Peyer's patch (tissue), 4 donors: ENCODE data around the gene GABARAP.

Source experiments
- POLR2A ChIP-seq, 2 donors: fragments of 450-650 bp; IDR thresholded peaks; one replicate each; pipeline ENCODE4 v1.5.1; 2017; ENCODE audit warnings: antibody characterized with exemption in 2 of 2, mild to moderate bottlenecking in 2 of 2, moderate library complexity in 2 of 2
- TF ChIP-seq, protein P1 (sequence below), 6 experiments: fragments of 450-650 bp in 4 of 6; fragments of 200-600 bp in 2 of 6; sonication (generic) in 1 of 6; IDR thresholded peaks; one replicate each; pipeline ENCODE4 v1.5.1; 2017 to 2019; ENCODE audit warnings: antibody characterized with exemption in 6 of 6, mild to moderate bottlenecking in 3 of 6, moderate library complexity in 1 of 6

DNA sequence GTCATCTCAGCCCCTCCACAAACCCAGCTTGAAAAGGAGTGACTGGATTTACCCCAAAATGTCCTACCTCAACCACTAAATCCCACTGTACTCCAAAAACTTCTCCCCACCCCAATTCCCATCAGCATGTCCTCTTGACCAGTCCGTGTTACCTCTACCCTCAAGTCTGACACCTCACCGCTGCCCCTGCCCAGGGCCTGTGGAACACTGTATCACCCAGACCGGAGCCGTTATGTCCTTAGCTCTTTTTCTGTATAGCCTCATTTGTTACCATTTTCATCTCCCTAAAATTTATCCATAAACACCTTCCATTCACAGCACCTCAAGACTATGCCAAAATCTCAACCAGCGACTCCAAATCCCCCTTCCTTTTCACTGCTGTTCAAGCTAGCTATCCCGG lies 5.4 kb downstream of the GABARAP start:
- TF ChIP-seq, protein P1, sequence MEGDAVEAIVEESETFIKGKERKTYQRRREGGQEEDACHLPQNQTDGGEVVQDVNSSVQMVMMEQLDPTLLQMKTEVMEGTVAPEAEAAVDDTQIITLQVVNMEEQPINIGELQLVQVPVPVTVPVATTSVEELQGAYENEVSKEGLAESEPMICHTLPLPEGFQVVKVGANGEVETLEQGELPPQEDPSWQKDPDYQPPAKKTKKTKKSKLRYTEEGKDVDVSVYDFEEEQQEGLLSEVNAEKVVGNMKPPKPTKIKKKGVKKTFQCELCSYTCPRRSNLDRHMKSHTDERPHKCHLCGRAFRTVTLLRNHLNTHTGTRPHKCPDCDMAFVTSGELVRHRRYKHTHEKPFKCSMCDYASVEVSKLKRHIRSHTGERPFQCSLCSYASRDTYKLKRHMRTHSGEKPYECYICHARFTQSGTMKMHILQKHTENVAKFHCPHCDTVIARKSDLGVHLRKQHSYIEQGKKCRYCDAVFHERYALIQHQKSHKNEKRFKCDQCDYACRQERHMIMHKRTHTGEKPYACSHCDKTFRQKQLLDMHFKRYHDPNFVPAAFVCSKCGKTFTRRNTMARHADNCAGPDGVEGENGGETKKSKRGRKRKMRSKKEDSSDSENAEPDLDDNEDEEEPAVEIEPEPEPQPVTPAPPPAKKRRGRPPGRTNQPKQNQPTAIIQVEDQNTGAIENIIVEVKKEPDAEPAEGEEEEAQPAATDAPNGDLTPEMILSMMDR (IDR thresholded peaks at IDR 0.05) = no peak
- TF ChIP-seq POLR2A (IDR thresholded peaks at IDR 0.05) = no peak
